H9 (cell line): Measurements from ENCODE around the gene TRIM9. TPM values are rescaled to one million over a fixed set of nuclear protein-coding genes. Genes with fewer than 3 reads are reported as not detected.
A peak's percentile ranks its signal among the peaks of the same experiment; 100 is the strongest.

Experiments used
- DNase-seq: peaks from one replicate; pipeline ENCODE4 v3.0.0-alpha.2; 2017
- H2AFZ ChIP-seq: one replicate; pipeline ENCODE4 v1.6.1; 2013; ENCODE audit warnings: mild to moderate bottlenecking, low read length, control low read depth, moderate library complexity
- H2AK5ac ChIP-seq: 2 replicates; pipeline ENCODE4 v1.6.1; 2013; ENCODE audit warnings: low read length, control low read depth, mixed read lengths; ENCODE audit not compliant: insufficient read length
- H2BK120ac ChIP-seq: one replicate; pipeline ENCODE4 v1.6.1; 2013; ENCODE audit warnings: low read depth, mild to moderate bottlenecking, low read length, control low read depth, inconsistent platforms; ENCODE audit not compliant: poor library complexity, severe bottlenecking
- H2BK12ac ChIP-seq: 2 replicates; pipeline ENCODE4 v1.6.1; 2013; ENCODE audit warnings: low read length, control low read depth, mixed read lengths, low read depth; ENCODE audit not compliant: insufficient read length
- H2BK15ac ChIP-seq: 2 replicates; pipeline ENCODE4 v1.6.1; 2013; ENCODE audit warnings: low read depth, low read length, control low read depth
- H2BK20ac ChIP-seq: one replicate; pipeline ENCODE4 v1.6.1; 2013; ENCODE audit warnings: low read depth, mild to moderate bottlenecking, low read length, control low read depth, inconsistent platforms; ENCODE audit not compliant: poor library complexity, severe bottlenecking
- H2BK5ac ChIP-seq: 2 replicates; pipeline ENCODE4 v1.6.1; 2013; ENCODE audit warnings: low read length, control low read depth, mixed read lengths; ENCODE audit not compliant: insufficient read length
- H3K14ac ChIP-seq: 2 replicates; pipeline ENCODE4 v1.6.1; 2013; ENCODE audit warnings: low read length, control low read depth; ENCODE audit not compliant: insufficient read depth
- H3K18ac ChIP-seq: 2 replicates; pipeline ENCODE4 v1.6.1; 2013; ENCODE audit warnings: low read depth, mild to moderate bottlenecking, mixed read lengths, low read length, control low read depth; ENCODE audit not compliant: insufficient read length
- H3K23ac ChIP-seq: 2 replicates; pipeline ENCODE4 v1.6.1; 2013; ENCODE audit warnings: low read length, control low read depth, mixed read lengths, low read depth; ENCODE audit not compliant: insufficient read length
- H3K23me2 ChIP-seq: 2 replicates; pipeline ENCODE4 v1.6.1; 2013; ENCODE audit warnings: low read depth, mild to moderate bottlenecking, mixed read lengths, low read length, control low read depth; ENCODE audit not compliant: insufficient read length, poor library complexity, severe bottlenecking
- H3K27ac ChIP-seq: 2 replicates; pipeline ENCODE4 v1.5.1; 2013; ENCODE audit warnings: low read length, control low read depth, mixed read lengths, low read depth; ENCODE audit not compliant: insufficient read length
- H3K27me3 ChIP-seq: 2 replicates; pipeline ENCODE4 v1.6.1; 2013; ENCODE audit warnings: low read length, control low read depth, inconsistent platforms; ENCODE audit not compliant: insufficient read depth
- H3K4ac ChIP-seq: 2 replicates; pipeline ENCODE4 v1.6.1; 2013; ENCODE audit warnings: low read depth, mild to moderate bottlenecking, control low read depth, inconsistent platforms, low read length, moderate library complexity
- H3K4me1 ChIP-seq: 2 replicates; pipeline ENCODE4 v1.6.1; 2013; ENCODE audit warnings: low read length, control low read depth, inconsistent platforms; ENCODE audit not compliant: insufficient read depth
- H3K4me2 ChIP-seq: 2 replicates; pipeline ENCODE4 v1.6.1; 2013; ENCODE audit warnings: low read length, control low read depth, mixed read lengths; ENCODE audit not compliant: insufficient read length, insufficient read depth
- H3K56ac ChIP-seq: 2 replicates; pipeline ENCODE4 v1.6.1; 2013; ENCODE audit warnings: low read depth, mild to moderate bottlenecking, mixed read lengths, low read length, control low read depth; ENCODE audit not compliant: insufficient read length
- H3K79me1 ChIP-seq: 2 replicates; pipeline ENCODE4 v1.6.1; 2013; ENCODE audit warnings: low read depth, mild to moderate bottlenecking, moderate library complexity, low read length, control low read depth, inconsistent platforms; ENCODE audit not compliant: insufficient read depth, poor library complexity, severe bottlenecking
- H3K79me2 ChIP-seq: 2 replicates; pipeline ENCODE4 v1.6.1; 2013; ENCODE audit warnings: low read length, control low read depth, inconsistent platforms; ENCODE audit not compliant: insufficient read depth
- H3K9ac ChIP-seq: 2 replicates; pipeline ENCODE4 v1.6.1; 2013; ENCODE audit warnings: low read length, control low read depth, mixed read lengths; ENCODE audit not compliant: insufficient read length; ENCODE audit errors: extremely low read depth
- H3K9me3 ChIP-seq: one replicate; pipeline ENCODE4 v1.6.1; 2013; ENCODE audit warnings: low read depth, low read length, inconsistent platforms; ENCODE audit not compliant: control insufficient read depth
- H3T11ph ChIP-seq: one replicate; pipeline ENCODE4 v1.6.1; 2013; ENCODE audit warnings: mild to moderate bottlenecking, low read length, control low read depth, inconsistent platforms
- H4K20me1 ChIP-seq: one replicate; pipeline ENCODE4 v1.6.1; 2013; ENCODE audit not compliant: control insufficient read depth, insufficient read length, insufficient read depth
- H4K5ac ChIP-seq: 2 replicates; pipeline ENCODE4 v1.6.1; 2013; ENCODE audit warnings: low read depth, mild to moderate bottlenecking, mixed read lengths, low read length, control low read depth; ENCODE audit not compliant: insufficient read length
- H4K8ac ChIP-seq: replicated peaks from 2 replicates; pipeline ENCODE4 v1.6.1; 2013; ENCODE audit warnings: low read length, control low read depth, mixed read lengths, low read depth; ENCODE audit not compliant: insufficient read length
- H4K91ac ChIP-seq: 2 replicates; pipeline ENCODE4 v1.6.1; 2013; ENCODE audit warnings: low read depth, mild to moderate bottlenecking, moderate library complexity, mixed read lengths, low read length, control low read depth; ENCODE audit not compliant: insufficient read length
- H3K27ac Mint-ChIP-seq, 3 experiments: 2 replicates in 2 of 3; 3 replicates in 1 of 3; pipeline ENCODE4 v1.8.0; 2020 to 2021; ENCODE audit warnings: mixed read lengths in 3 of 3, mild to moderate bottlenecking in 1 of 3, moderate library complexity in 1 of 3
- H3K27me3 Mint-ChIP-seq: 2 replicates; pipeline ENCODE4 v1.8.0; 2021; ENCODE audit warnings: low read depth, mild to moderate bottlenecking, moderate library complexity, mixed read lengths
- H3K36me3 Mint-ChIP-seq, 3 experiments: 2 replicates in 2 of 3; 3 replicates in 1 of 3; pipeline ENCODE4 v1.8.0; 2020 to 2021; ENCODE audit warnings: low read depth in 3 of 3, mixed read lengths in 3 of 3; ENCODE audit not compliant: insufficient read depth in 1 of 3
- H3K4me1 Mint-ChIP-seq, 2 experiments: 2 replicates each; pipeline ENCODE4 v1.8.0; 2020; ENCODE audit warnings: mixed read lengths in 2 of 2
- H3K4me3 Mint-ChIP-seq, 2 experiments: 2 replicates in 1 of 2; 3 replicates in 1 of 2; pipeline ENCODE4 v1.8.0; 2020 to 2021; ENCODE audit warnings: mild to moderate bottlenecking in 2 of 2, mixed read lengths in 2 of 2, moderate library complexity in 1 of 2
- H3K9me3 Mint-ChIP-seq, 2 experiments: 2 replicates in 1 of 2; 3 replicates in 1 of 2; pipeline ENCODE4 v1.8.0; 2020; ENCODE audit warnings: mild to moderate bottlenecking in 2 of 2, mixed read lengths in 2 of 2, moderate library complexity in 1 of 2
- CTCF ChIP-seq: fragments of 200-600 bp; sonication (generic); conservative IDR thresholded peaks from 3 replicates; pipeline ENCODE4 v1.8.0; 2021; ENCODE audit warnings: antibody characterized with exemption, mild to moderate bottlenecking
- WGBS: extraction: QIAGEN DNeasy Blood & Tissue Kit; methylation state at CpG from one replicate; pipeline ENCODE4 v1.1.7; 2013; ENCODE audit warnings: missing lambda C conversion rate, low lambda C conversion rate, mixed read lengths; ENCODE audit not compliant: insufficient read length; ENCODE audit errors: extremely low coverage; 5-methylcytosine and 5-hydroxymethylcytosine counted together
- total RNA-seq: library from RNA; stranded (reverse); gene quantifications from 2 replicates; pipeline ENCODE4 v1.2.1, GENCODE V29; 2021

Gene TRIM9
- total RNA-seq, 1 experiment from 2014 or later: 0.98 TPM

GRCh38 chr14:51094282-51094821, 553 bp downstream of the TRIM9 start:
- H3K9ac ChIP-seq: no peak overlapping the region
- H4K20me1 ChIP-seq: no peaks in the 10 kb centered on the region
- no peak for TF ChIP-seq CTCF
- H3K4ac ChIP-seq: no peak overlapping the region
- no peak overlapping the region for H3K27ac ChIP-seq
- H4K91ac ChIP-seq: no peak overlapping the region
- peaks cover 22% of the 10 kb centered on the region for H3K23me2 ChIP-seq
- Mint-ChIP-seq H3K4me1 (peaks cover 15 to 17% of the 10 kb centered on the region in 2 experiments), H3K4me3 (peak overlapping the region; percentile 77 to 90), H3K9me3 (no peaks in the 10 kb centered on the region), H3K27ac (no peak overlapping the region), H3K27me3 (peaks cover 62% of the 10 kb centered on the region), H3K36me3 (no peaks in the 10 kb centered on the region)
- no peaks in the 10 kb centered on the region for H3K9me3 ChIP-seq
- no peak overlapping the region for H2BK12ac ChIP-seq
- no peak overlapping the region for H4K8ac ChIP-seq
- no peak overlapping the region for H4K5ac ChIP-seq
- WGBS: no CpG with 5 or more reads among the region's 46 CpGs
- peak overlapping the region; percentile 55 for H3K4me2 ChIP-seq
- no peak overlapping the region for H2BK120ac ChIP-seq
- no peaks in the 10 kb centered on the region for H3K79me1 ChIP-seq
- H2BK5ac ChIP-seq: no peak overlapping the region
- H3T11ph ChIP-seq: no peak overlapping the region
- H3K23ac ChIP-seq: no peak overlapping the region
- H3K79me2 ChIP-seq: no peaks in the 10 kb centered on the region
- no peak overlapping the region for H3K18ac ChIP-seq
- H2BK15ac ChIP-seq: no peak overlapping the region
- H2AFZ ChIP-seq: no peak overlapping the region
- no peak overlapping the region for H2AK5ac ChIP-seq
- no peak overlapping the region for H3K14ac ChIP-seq
- no peaks in the 10 kb centered on the region; the same call in 1 of the 2 replicates for H3K4me1 ChIP-seq
- H2BK20ac ChIP-seq: no peak overlapping the region
- no peak overlapping the region for H3K56ac ChIP-seq
- DNase-seq: peak; percentile 43
- peaks cover 18% of the 10 kb centered on the region for H3K27me3 ChIP-seq
